Stimulated activated CD4-positive, alpha-beta T cell treated with anti-CD3 and anti-CD28 coated beads, Interleukin-15, amount 100 ng/mL, for 24 hours (primary cell): ENCODE results near the gene CCDC174.
"Not testable (repeated sequence)": the region's sequence is repeated elsewhere in the genome, so short reads cannot be mapped to it uniquely, and the experiment has no call there.

ENCODE experiments used
- DNase-seq: peaks from one replicate; pipeline ENCODE4 v3.0.0-alpha.2; 2020

CCDC174 gene

DNA sequence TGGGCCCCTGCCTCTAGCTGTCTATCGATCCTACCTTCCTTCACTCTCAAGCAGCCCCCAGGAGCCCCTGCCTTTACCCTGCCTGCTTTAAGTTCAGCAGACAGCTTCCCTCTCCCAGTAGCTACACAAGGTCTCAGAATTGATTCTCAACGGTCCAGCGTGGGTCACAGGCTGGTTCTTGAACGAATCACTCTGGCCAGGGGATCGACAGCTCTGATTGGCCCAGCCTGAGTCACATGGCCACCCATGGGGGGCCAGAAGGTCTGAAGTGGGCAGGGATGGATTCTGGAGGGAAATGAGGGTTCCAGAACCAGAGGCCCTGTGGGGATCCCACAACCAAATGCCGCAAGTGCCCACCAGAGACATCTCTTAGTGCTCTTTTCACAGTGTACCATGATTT, 23.7 kb upstream of the CCDC174 start:
- no peak for DNase-seq

DNA sequence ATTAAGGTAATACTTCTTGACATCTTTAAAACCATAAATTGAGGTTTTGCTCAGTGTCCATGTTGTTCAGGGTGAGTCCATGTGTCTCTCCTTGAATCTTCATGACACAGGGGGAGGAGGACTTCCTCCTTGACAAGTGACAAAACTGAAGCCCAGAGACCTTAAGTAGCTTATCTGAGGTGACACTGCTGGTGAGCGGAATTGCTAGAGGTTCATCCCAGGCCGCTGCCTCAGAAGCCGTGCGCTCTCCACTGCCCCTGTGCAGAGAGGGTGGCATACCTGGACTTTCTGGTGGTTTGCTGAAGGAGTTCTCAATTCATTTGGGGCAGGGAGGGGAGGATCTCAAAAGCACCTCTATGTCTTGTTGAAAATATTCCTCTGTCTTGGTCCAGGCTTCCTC, 23.2 kb upstream of the CCDC174 start:
- no peak for DNase-seq

DNA sequence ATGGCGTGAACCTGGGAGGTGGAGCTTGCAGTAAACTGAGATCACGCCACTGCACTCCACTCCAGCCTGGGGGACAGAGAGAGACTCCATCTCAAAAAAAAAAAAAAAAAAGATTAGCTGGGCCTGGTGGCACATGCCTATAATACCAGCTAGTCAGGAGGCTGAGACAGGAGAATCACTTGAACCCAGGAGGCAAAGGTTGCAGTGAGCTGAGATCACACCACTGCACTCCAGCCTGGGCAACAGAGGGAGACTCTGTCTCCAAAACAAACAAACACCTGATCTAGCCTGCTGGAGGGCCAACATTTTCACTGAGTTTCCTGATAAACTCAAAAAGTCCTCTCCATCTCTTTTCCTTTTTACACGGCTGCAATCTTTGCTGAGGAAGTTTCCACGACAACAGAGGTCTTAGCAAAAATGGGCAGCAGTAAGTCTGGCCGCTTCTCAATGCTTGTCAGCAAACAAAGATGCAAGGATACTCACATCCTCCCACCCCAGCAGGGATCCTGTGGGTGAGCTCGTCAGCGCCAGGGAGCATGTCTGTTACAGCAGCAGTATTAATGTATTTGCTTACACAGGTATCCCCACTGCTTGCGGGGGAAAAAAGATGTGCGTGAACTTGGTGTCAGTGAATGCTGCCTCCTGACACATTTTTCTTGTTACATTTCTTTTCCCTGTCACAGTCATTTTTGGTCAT, 21.0 kb upstream of the CCDC174 start:
- DNase-seq: no peak

DNA sequence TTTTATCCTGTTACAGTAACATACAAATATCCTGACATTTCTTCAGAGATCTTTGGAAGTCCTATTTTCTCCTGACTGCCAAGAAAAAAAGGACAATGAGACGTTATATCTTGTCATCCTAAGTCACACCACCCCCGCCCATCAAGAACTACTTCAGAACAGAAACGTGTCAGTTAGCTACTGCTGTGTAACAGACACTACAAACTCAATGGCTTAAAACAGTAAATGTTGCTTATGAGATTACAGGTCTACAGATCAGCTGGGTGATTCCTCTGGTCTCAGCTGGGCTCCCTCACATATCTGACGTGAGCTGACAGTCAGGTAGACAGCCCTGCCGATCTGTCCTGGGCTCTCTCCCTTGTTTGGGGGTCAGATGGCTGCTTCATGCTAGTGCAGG, 20.5 kb upstream of the CCDC174 start:
- DNase-seq: no peak

DNA sequence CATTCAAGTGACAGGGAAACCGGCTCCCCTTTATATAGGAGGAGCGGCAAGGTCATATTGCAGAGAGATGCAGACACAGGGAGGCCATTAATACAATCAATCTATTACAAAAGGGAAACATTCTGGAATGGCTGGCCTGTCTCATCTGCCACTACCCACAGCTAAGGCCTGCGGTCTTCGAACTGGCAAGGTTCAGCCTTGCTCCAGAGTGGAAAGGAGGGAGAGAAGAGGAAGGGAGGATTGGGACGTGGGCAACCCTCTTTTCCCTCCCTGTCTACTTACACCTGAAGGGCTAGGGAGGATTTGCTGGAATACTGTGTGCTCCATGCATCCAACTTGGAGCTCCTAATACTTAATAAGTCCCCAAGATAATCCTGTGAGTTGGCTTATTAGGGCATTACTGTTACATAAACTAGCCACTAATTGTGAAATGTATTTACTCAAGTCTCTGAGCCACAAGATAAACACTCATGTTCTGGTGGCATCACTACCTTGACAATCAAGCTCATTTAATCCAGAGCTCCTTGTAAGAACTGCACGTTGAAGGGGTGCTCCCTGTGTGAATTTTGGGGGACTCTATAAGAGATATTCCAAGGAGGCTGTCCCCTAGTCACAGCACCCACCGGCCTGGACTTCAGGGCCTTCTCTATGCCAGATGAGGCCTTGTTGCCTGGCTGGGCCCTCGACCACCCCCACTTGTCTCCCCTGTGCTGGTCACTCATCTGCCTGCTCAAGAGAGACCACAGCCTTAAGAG, 19.7 kb upstream of the CCDC174 start:
- DNase-seq: no peak

DNA sequence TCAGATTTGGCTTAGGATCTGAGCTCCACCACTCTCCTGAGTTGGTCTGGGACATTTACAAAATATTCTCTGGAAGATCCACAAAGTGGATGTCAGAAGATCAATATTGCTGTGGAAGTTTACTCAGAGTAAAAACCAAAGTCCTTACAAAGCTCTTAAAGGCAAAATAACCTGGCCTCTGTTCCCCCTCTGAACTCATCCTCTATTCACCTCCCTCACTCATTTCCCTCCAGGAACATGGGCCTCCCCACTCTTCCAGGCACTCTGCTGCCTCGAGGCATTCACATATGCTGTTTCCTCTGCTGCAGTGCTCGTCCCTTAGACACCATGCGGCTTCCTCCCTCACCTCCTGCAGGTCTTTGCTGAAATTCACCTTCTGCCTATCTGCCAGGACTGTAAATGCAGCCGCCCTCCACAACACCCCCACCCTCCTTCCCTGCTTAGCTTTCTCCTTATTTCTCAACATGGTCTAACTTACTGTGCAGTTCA, 19.1 kb upstream of the CCDC174 start:
- DNase-seq: no peak

DNA sequence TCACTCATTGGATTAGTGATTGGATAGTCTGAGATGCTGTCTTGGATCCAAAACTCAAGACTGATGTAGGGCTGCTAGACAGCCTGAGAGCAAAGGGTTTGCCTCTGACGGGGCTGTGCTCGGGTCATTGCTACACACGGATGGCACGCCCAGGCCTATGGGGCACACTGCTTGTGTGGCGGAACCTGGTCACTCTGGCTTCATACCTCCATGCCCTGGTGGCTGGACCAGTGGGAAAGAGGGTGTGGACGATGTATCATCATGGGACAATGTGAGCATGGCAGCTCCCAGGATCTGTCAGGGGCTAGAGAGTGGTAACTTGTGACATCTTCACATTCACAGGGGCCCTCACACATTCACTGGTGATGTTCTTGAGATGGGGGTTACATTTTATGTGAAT, 18.1 kb upstream of the CCDC174 start:
- DNase-seq: no peak

DNA sequence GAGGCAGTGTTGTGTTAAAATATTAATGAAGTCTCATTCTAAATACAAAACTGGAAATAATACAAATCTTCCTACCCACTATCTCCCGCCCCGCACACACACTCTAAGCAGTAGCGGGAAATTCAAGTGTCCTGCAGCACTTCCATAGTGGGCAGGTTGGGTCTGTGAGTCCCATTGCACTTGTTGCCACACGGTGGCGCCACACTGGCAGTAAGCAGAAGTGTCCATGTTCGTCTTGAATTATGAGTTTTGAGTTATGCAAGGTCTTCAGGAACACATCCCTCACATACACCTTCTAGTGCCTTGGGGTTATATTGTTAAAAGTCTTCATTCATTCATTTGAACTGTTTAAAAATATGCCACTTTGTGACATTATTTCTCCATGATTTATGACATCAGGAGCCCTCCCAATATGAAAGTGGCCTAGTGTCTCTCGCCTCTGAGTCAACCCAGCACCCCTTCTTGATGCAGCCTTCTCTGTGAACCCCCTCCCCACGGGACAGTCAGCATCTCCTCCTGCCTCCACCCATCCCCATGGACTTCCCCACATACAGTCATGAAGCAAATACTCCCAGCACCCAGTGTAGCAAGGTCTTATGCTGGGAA, 17.6 kb upstream of the CCDC174 start:
- DNase-seq: peak; percentile 65

DNA sequence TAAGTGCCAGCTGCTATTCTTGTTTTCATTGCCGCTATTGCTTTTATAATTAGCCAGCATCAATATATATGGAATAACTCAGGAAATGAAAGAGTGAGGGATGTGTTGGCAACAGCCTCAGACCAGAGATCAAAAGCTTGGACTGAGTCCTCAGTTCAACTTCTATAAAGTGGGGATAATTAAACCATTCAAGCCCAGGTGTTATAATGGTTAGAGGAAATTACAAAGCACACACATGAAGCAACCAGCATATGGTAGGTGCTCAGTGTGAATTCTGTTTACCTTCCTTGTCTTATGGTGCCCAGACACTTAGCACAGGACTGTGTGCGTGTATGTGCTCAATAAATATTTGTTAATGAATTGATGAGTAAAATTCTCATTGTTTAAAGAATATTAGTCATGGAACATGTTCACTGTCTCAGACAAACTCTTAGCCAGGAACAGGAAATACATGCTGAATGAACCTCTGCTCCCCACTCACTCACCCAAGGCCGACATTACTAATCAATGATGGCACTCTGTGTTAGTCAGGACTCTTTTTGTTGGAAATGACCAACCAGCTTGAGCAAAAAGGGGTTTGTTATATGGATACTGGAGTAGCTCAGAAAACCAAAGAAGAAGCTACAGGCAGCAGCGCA, 16.7 kb upstream of the CCDC174 start:
- DNase-seq: no peak

DNA sequence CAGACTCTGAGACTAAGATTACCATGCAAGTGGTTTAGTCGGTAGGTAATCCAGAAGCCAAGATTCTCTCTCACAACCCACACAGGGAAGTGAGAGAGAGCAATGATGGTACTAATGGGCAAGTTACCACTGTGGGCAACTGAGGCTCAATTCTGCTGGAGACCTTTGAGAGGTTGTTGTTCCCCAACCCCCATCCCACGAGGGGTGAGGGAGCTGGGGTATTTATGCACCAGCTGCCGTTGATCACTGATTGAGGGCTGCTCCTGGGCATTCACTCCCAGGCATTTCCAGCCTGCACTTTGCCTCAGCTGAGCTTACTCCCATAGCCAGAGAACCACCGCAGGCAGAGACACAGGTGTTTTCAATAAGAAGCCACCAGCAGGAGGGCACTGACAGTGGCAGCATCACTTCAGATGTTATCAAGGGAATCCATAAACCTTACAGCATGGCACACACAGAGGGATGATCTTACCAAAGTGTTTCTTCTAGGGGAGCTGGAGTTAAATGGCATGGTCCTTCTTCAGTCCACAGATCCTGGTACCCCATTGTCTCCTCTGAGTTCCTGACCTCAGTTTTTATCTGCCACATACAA, 15.0 kb upstream of the CCDC174 start:
- DNase-seq: no peak

DNA sequence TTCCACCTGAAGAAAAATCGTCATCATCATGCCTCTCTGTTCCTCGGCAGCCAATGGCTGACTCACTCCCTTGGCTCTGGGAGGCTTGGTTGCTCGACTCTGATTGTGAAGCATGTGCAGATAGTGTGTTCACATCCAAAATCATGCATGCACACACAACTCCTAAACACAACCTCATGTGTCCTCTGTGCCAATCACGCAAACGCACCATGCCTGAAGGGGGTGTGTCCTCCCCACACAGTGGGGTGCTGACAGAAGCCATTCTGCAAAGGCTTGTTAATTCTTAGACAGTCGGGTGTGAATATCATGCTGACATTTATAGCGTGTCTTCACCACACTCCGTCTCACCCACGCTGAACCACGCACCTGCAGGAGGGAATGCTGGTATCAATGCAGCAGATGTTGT, 11.4 kb upstream of the CCDC174 start:
- DNase-seq: no peak

DNA sequence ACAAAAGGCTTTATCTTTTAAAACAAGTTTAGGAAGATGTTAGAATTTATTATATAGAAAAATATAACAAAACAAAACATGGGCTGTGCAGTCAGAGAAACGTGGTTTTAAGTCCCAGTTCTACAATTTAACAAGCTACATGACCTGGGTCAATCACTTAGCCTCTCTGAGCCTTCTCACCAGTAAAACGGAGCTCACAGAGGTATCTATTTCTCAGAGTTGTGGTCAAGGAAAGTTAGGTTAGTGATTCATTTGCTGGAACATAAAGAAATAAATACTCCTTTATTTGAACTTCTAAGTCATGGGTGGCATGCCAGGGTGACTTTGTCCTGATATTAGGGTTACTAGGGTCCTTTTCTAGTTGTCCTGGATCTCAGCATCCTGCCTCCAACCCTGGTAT, 10.8 kb upstream of the CCDC174 start:
- DNase-seq: no peak

DNA sequence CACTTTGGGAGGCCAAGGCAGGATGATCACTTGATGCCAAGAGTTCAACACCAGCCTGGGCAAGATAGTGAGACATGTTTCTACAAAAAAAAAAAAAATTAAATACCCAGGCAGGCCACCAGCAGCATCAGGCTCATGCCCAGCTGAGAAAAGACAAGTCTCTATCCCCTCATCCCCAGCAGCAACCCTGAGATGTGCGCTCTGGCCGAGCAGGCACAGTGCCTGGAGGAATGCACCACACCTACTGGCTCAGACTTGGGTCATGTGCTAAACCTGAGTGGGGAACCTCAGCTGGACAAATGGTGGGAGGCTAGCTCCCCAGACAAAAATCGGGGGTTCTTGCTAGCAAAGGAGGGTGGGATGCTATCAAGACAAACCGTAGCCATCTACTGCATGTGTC, 10.2 kb upstream of the CCDC174 start:
- no peak for DNase-seq

DNA sequence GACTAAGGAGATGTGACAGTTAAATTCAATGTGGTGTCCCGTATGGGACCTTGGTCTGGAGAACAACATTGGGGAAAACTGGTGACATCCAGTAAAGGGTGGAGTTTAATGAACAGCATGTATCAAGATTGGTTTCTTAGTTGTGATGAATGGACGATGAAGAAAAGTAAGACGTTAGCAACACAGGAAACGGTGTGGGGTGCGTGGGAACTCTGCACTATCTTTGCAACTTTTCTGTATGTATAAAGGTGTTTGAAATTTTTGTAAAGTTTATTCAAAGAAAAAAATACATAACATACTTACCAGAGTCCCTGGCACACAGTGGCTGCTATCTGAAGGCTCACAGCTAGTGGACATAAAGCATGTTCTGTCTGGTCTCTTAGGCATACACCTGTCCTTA, 6.1 kb upstream of the CCDC174 start:
- no peak for DNase-seq

DNA sequence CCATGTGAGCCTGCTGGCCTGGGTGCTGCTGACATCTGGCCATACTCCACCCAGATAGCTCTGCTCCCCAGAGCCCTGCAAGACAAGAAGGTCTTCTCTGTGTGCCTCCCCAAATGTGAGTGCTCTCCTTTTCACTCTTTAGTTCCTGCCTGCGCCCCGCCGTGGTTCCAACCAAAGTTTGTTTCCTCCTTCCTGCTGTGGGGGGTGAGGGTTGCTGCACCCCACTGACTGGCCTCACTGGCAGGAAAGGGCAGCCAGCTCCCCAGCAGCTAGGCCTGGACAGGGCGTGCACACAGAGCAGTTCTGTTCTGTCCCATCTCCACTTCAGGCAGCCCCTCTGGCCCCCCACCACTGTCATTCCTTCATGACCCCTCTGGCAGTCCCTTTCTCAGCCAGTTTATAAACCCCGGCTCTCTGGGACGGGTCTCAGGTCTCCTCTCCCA, 5.4 kb upstream of the CCDC174 start:
- DNase-seq: no peak

DNA sequence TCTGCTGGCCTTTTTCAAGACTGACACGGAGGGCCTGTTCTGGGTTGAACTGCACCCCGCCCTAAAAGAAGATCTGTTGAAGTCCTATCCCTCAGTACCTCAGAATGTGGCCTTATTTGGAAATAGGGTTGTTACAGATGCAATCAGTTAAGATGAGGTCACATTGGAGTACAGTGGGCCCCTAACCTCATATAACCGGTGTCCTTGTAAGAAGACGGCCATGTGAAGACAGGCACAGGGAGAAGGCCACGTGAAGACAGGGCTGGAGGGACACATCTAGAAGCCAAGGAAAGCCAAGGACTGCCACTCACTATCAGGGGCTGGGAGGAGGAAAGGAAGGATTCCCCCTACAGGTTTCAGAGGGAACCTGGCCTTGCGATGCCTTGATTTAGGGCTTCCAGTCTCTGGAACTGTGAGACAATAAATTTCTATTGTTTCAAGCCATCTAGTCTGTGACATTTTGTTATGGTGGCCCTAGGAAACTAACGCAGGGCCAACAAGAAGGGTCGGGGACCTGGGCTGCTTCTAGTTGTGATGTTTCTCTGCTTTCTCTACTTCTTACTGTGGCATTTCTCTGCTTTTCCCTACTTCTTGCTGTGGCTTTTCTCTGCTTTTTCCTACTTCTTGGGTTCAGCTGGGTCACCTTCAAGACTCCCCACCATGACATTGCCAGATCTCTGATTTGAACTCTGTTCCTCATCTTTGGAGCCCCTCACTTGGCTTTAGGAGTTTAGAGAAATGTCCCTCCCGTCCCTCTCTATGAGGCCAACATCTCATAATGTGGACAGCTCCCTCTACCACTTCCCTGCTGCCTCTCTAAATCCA, 4.8 kb upstream of the CCDC174 start:
- DNase-seq: no peak

DNA sequence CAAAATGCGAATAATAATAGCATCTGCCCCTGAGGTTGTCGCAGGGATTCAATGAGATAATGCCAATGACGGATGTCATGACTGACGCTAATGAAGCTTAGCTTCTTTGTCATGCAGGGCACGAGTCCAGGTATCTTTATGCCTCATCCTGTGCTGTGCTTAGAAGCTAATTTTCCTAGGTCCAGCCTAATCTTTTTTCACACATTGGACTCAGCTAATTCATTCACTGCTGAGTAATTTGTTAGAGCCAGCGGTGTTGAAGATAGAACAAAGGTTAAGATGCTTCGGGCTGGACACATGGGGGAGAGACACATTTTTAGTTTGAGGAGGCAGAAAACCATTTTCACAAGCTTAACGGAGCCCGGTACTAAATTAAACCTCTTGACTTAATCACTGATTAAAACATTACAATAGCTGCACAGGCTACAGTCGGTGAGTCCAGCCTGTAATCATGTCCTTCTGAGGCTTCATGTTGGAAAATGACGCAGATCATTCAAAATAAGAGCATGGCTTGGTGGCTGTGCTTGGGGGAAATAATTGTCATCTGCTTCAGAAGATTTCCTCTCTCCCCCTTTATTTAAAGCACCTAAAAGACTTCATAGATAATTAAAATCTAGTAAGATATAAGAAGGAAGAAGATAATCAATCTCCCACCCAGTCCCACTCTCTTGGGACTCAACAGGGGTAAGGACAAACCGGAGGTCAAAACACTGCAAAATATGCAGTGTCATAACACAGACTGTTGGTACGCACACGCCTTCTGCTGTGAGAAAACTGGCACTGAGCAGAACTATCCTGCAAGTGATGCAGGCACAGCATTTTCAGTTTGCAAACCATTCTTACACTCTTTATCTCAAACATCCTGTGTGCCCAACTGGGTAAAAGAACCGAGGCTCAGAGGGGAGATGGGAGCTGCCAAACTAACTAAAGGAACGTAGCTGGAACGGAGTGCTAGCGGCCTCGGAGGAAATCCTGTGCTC, 3.3 kb upstream of the CCDC174 start:
- DNase-seq: no peak

DNA sequence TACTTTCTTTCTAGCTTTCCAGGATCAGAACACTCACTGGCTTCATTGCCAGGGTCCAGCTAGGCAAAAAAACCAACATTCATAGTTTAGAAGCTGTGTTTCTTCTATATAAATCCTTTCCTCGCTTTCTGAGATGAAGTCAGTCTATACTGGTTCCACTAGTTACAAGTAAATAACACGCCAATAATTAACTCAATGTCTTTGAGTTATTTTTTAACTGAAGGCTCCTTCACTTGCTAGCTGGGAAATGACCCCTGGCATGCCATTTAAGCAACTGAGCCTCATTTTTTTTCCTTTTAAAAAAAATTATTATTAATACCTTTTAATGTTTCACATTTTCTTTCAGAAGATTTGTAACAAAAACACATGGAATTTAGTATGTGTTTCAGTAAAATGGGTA, 2.1 kb upstream of the CCDC174 start:
- no peak for DNase-seq

DNA sequence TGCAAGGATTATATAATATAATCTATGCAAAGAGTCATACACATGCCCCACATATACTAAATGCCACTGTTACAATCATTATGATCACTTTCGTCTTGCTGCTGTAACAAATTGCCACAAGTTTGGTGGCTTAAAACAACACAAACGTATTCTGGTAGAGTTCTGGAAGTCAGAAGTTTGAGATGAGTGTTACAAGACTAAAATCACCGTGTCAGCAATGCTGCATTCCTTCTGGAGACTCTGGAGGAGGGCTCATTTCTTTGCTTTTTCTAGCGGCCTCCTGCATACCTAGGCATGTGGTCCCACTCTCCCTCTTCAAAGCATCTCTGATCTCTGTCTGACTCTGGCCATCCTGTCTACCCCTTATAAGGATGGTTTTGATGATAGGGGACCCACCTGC, 1.4 kb upstream of the CCDC174 start:
- DNase-seq: no peak

DNA sequence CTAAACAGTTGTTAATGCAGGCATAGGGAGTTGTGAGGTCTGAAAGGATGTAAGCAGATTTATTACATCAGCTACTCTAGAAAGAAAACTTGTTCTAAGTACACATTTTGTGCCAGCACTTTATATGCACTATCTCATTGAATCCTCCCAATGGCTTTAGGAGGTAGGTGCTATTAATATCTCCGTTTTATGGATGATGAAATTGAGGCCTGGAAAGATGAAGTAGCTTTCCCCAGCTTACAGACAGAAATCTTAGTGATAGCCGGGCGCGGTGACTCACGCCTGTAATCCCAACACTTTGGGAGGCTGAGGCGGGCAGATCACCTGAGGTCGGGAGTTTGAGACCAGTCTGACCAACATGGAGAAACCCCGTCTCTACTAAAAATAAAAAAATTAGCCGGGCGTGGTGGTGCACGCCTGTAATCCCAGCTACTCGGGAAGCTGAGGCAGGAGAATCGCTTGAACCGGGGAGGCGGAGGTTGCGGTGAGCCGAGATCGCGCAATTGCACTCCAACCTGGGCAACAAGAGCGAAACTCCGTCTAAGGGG, 872 bp downstream of the CCDC174 start:
- not testable (repeated sequence) for DNase-seq

DNA sequence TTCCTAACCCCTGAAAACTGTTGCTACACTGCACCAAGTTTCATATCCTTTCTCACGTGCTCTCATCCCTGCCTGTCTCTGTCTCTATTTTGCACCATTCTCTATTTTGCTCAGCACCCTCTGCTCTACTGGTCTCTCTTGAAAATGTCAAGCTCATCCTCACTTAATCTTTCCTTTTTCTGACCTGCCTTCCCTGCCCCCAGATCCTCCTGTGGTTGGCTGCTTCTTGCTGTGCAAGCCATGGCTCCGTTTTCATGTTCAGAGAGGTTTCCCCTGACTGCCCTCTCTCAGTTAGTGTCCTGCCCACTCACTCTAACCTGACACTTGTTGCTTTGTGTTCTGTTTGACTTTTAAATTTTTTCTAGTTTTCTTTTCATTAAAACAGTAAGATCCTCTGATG, 6.0 kb downstream of the CCDC174 start:
- no peak for DNase-seq
